Right lobe of liver (tissue), 6 donors: ENCODE measurements around the gene DLG1. TPM values are rescaled to one million over a fixed set of nuclear protein-coding genes. Genes with fewer than 3 reads are reported as not detected.
A peak's percentile ranks its signal among the peaks of the same experiment; 100 is the strongest.

Experiments used
- ATAC-seq, 4 donors: fragments of 200-7000 bp; cut with Tn5 transposase; one replicate each; pipeline ENCODE4 v1.9.1; 2020; ENCODE audit warnings: mild to moderate bottlenecking in 4 of 4, moderate library complexity in 4 of 4
- DNase-seq, 3 donors: peaks; one replicate each; pipeline ENCODE4 v3.0.0-alpha.2; 2020
- H3K27ac ChIP-seq, 3 donors: fragments of 200-600 bp; one replicate each; pipeline ENCODE4 v1.8.0; 2022
- H3K27me3 ChIP-seq, 2 donors: fragments of 200-600 bp; one replicate each; pipeline ENCODE4 v1.8.0; 2022
- H3K36me3 ChIP-seq, 4 donors: fragments of 200-600 bp; sonication (generic) in 1 of 4; one replicate each; pipeline versions ENCODE4 v1.5.1 to v1.8.0; 2017 to 2022; ENCODE audit warnings: control low read depth in 1 of 4
- H3K4me1 ChIP-seq, 4 donors: fragments of 200-600 bp; sonication (generic) in 1 of 4; one replicate each; pipeline versions ENCODE4 v1.5.1 to v1.8.0; 2017 to 2022; ENCODE audit warnings: control low read depth in 1 of 4
- H3K4me3 ChIP-seq, 3 donors: fragments of 200-600 bp; one replicate each; pipeline ENCODE4 v1.8.0; 2022
- H3K9me3 ChIP-seq, 4 donors: fragments of 200-600 bp; sonication (generic) in 1 of 4; one replicate each; pipeline versions ENCODE4 v1.5.1 to v1.8.0; 2017 to 2022; ENCODE audit warnings: control low read depth in 1 of 4
- POLR2A ChIP-seq: fragments of 450-650 bp; IDR thresholded peaks from one replicate; pipeline ENCODE4 v1.6.1; 2017; ENCODE audit warnings: antibody characterized with exemption, mild to moderate bottlenecking
- WGBS: methylation state at CpG from one replicate; pipeline ENCODE4 v1.1.6; 2018; ENCODE audit warnings: low coverage, low lambda C conversion rate; ENCODE audit not compliant: insufficient coverage; ENCODE audit errors: missing lambda C conversion rate; 5-methylcytosine and 5-hydroxymethylcytosine counted together
- intact Hi-C, 2 donors: fragments of 100-400 bp; cut with DNase I; formaldehyde crosslinking; loops; one replicate each; pipeline versions ENCODE4 v1.11.2 to v1.14.1; 2022
- total RNA-seq, 6 experiments: library from RNA; depleted of rRNA in 2 of 6; stranded (reverse); fragments of >200 nt in 2 of 6; fragmentation: NEBNext Ultra II Directional in 3 of 6; extraction: Animal tissue kit (Norgen Biotek cat#: 25700) in 3 of 6; gene quantifications; one replicate each; pipeline versions ENCODE4 v1.1.0 to v1.2.4, GENCODE V29; 2016 to 2023
- TF ChIP-seq, protein P1 (sequence below), 4 donors: fragments of 200-600 bp in 3 of 4; fragments of 450-650 bp in 1 of 4; IDR thresholded peaks; one replicate each; pipeline versions ENCODE4 v1.5.1 to v1.8.0; 2016 to 2022; ENCODE audit warnings: antibody characterized with exemption in 4 of 4, mild to moderate bottlenecking in 2 of 4
- donor health status: DM: no; HTN: yes; CAD: no.
- donor health status: DM: no; HTN: no; CAD: no.
- donor health status: DM: no; HTN: no; CAD: no.
- donor health status: DM: no; HTN: yes; CAD: no.
- donor health status: DM: no; HTN: yes; CAD: no.

Gene DLG1
- total RNA-seq, 6 experiments from 2014 or later: 36.1 to 50.2 (median 44.2) TPM

DNA sequence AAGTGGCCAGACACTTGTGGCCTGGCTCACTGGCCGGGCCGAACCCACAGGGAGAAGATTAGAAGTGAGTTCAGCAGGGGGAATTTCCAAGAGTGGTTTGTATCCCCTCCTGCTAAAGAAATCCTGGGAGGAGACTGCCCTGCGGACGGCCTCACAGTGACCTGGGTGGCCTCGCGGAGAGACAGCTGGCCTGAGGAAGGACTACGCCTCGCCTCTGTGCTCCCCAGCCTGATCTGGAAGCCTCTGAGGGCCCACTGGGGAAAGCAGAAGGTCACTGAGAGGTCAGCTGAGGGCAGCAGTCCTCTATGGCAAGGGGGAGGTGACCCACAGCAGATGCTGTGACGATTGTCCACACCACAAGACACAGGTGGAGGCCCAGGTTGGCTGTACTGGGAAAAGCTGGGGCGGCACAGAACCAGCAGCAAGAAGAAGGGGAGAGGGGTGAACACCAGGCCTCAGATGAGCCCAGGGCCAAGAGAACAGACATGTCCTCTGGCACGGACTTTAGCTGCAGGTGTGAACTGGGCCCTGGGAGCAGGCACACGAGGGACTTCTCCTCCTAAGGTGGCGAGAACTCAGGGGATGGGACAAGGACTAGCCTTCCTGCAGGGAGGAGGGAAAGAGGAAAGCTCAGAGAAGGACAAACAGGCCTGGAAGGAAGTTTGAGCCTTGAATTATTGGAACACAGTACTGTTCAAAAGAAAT is 37.2 kb upstream of the DLG1 start:
- TF ChIP-seq, protein P1, sequence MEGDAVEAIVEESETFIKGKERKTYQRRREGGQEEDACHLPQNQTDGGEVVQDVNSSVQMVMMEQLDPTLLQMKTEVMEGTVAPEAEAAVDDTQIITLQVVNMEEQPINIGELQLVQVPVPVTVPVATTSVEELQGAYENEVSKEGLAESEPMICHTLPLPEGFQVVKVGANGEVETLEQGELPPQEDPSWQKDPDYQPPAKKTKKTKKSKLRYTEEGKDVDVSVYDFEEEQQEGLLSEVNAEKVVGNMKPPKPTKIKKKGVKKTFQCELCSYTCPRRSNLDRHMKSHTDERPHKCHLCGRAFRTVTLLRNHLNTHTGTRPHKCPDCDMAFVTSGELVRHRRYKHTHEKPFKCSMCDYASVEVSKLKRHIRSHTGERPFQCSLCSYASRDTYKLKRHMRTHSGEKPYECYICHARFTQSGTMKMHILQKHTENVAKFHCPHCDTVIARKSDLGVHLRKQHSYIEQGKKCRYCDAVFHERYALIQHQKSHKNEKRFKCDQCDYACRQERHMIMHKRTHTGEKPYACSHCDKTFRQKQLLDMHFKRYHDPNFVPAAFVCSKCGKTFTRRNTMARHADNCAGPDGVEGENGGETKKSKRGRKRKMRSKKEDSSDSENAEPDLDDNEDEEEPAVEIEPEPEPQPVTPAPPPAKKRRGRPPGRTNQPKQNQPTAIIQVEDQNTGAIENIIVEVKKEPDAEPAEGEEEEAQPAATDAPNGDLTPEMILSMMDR (IDR thresholded peaks at IDR 0.05): no peak
- no peak for TF ChIP-seq POLR2A
- H3K9me3 ChIP-seq: no peaks in the 10 kb centered on the region
- no peak overlapping the region for H3K27ac ChIP-seq
- H3K4me3 ChIP-seq: no peak overlapping the region
- H3K27me3 ChIP-seq: no peaks in the 10 kb centered on the region
- ATAC-seq (peak in 3 of 4 donors; percentile 43 to 66 (median 60)), DNase-seq (peak in 1 of 3 donors; percentile 39)
- no peaks in the 10 kb centered on the region for H3K4me1 ChIP-seq
- 77% methylated on average over 7 of the region's 13 CpGs for WGBS
- intact Hi-C loops: no loop called here
- H3K36me3 ChIP-seq: no peaks in the 10 kb centered on the region

DNA sequence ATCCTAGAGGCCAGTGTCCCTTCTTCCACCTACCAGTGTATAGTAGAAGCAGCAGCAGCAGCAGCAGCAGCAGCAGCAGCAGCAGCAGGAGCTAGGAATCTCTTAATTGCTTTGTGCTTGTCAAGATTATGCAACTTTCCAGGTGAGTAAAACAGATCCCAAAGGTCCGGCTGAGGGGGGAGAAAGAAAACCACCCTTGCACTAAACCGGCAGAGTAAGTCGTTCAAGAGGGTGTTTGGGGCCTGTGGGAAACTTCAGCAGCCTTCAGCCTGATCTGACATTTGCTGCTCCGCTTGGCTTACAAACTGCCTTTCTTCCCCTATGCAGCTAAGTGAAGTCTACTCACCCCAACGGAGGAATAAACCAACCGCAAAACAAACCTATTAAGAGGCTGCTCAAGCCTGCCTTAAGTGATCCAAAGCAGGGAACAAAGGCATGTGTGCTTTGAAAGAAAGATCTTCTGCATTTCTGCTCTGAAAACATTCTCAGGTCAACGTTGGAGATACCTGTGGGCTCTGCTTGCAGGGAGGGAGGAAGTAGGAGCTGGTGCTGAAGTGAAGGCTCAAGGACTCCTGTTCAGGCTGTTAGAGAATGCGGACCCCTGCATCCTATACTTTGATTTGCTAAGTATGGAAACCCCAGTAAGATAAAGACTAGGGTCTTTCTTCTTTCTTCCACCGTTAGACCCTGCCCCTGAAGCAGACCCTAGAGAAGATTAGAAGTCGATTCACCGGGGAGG is 35.7 kb upstream of the DLG1 start:
- Histone ChIP-seq H3K27ac (no peak overlapping the region), H3K4me1 (no peaks in the 10 kb centered on the region), H3K4me3 (no peak overlapping the region), H3K36me3 (no peaks in the 10 kb centered on the region), H3K9me3 (no peaks in the 10 kb centered on the region), H3K27me3 (no peaks in the 10 kb centered on the region)
- intact Hi-C loops: no loop called here
- peak in 1 of 3 donors; percentile 18 for DNase-seq
- TF ChIP-seq POLR2A: no peak
- ATAC-seq: no peak
- WGBS: 56% methylated on average over 9 of the region's 11 CpGs

DNA sequence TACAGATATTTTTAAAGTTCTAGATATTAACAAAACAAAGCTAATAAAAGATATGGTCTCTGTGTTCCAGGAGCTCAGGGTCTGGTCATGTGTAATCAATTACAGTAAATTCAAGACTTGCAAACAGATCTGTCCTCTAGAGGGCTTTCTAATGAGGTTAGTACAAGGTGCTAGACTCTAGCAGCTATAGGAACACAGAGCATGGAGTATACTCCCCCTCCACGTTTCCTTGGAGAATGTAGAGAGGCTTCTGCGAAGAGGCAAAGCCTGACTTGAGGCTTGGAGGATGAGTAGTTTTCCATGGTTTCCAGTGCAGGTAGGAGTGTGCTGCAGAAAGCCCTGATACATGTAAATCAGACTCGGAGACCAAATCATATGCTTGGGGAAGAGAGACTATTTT is 32.7 kb upstream of the DLG1 start:
- no peak overlapping the region for H3K4me3 ChIP-seq
- H3K9me3 ChIP-seq: no peaks in the 10 kb centered on the region
- H3K36me3 ChIP-seq: no peaks in the 10 kb centered on the region
- ATAC-seq: peak in 1 of 4 donors; percentile 59
- H3K4me1 ChIP-seq: no peaks in the 10 kb centered on the region
- DNase-seq: no peak
- H3K27me3 ChIP-seq: no peaks in the 10 kb centered on the region
- H3K27ac ChIP-seq: no peak overlapping the region
- intact Hi-C loops: no loop called here
- TF ChIP-seq, protein P1 (IDR thresholded peaks at IDR 0.05): peak in 2 of 4 donors; percentile 14 to 18
- no peak for TF ChIP-seq POLR2A
- WGBS: 72% methylated on average over 2 of the region's 3 CpGs

DNA sequence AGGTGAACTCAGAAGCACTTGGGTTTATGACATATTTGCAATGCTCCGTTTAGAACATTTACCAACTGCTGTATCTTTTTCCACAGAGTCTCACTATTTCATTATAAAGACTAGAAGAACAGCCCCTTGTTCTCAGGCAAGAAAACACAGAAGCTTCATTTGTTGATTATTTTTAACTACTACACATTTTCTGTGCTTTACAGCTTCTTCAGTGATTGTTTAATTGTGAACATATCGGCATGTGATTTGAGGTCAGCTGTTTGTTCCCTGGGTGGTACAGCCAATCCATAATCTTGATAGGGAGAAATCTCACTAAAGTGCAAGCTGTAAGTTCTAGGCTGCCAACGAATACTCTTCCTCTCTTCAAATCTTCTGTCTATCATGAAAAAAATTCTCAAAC is 31.0 kb upstream of the DLG1 start:
- no peaks in the 10 kb centered on the region for H3K4me1 ChIP-seq
- no peaks in the 10 kb centered on the region for H3K27me3 ChIP-seq
- no peaks in the 10 kb centered on the region for H3K36me3 ChIP-seq
- H3K4me3 ChIP-seq: no peak overlapping the region
- H3K27ac ChIP-seq: no peak overlapping the region
- 80% methylated on average over 3 of the region's 3 CpGs for WGBS
- ATAC-seq: no peak
- H3K9me3 ChIP-seq: no peaks in the 10 kb centered on the region
- TF ChIP-seq POLR2A: no peak
- TF ChIP-seq, protein P1 (IDR thresholded peaks at IDR 0.05): no peak
- DNase-seq: no peak
- intact Hi-C loops: no loop called here

DNA sequence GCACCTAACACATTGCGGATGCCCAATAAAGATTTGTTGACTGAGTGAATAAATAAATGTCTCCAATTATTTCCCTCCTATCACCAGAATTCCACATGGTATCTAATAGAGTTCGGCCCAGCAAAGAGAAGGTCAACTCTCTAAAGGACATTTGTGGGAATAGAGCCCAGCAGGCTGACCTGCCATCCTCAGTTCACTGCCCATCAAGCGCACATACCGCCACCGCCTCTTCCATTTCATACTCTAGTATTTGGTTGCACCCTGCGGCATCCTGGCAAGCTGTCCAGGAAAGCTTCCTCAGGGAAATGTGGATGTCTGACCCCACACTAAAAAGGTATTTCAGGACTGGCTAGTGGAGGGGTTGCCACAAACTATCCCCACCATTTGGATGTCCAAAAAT is 29.8 kb upstream of the DLG1 start:
- no peaks in the 10 kb centered on the region for H3K27me3 ChIP-seq
- H3K4me1 ChIP-seq: no peaks in the 10 kb centered on the region
- ATAC-seq (no peak), DNase-seq (no peak)
- no peaks in the 10 kb centered on the region for H3K36me3 ChIP-seq
- no peak overlapping the region for H3K27ac ChIP-seq
- no peak for TF ChIP-seq POLR2A
- TF ChIP-seq, protein P1 (IDR thresholded peaks at IDR 0.05): no peak
- H3K4me3 ChIP-seq: no peak overlapping the region
- no peaks in the 10 kb centered on the region for H3K9me3 ChIP-seq
- intact Hi-C loops: no loop called here
- 85% methylated on average over 6 of the region's 6 CpGs for WGBS
